Activated naive CD8-positive, alpha-beta T cell treated with anti-CD3 and anti-CD28 coated beads for 36 hours (primary cell): ENCODE results near the gene FRMD4B. TPM values are rescaled to one million over a fixed set of nuclear protein-coding genes. Genes with fewer than 3 reads are reported as not detected.

Source experiments
- DNase-seq: peaks from one replicate; pipeline ENCODE4 v3.0.0; 2021
- H3K27ac Mint-ChIP-seq: one replicate; pipeline ENCODE4 v1.8.0; 2022; ENCODE audit warnings: mild to moderate bottlenecking, moderate library complexity, mixed read lengths
- H3K27me3 Mint-ChIP-seq: one replicate; pipeline ENCODE4 v1.8.0; 2022; ENCODE audit warnings: mild to moderate bottlenecking, mixed read lengths
- H3K36me3 Mint-ChIP-seq: one replicate; pipeline ENCODE4 v1.8.0; 2021; ENCODE audit warnings: mild to moderate bottlenecking, mixed read lengths
- H3K4me1 Mint-ChIP-seq: one replicate; pipeline ENCODE4 v1.8.0; 2021; ENCODE audit warnings: mixed read lengths
- H3K4me3 Mint-ChIP-seq: one replicate; pipeline ENCODE4 v1.8.0; 2022; ENCODE audit warnings: mild to moderate bottlenecking, moderate library complexity, mixed read lengths
- H3K9me3 Mint-ChIP-seq: one replicate; pipeline ENCODE4 v1.8.0; 2022; ENCODE audit warnings: mixed read lengths
- total RNA-seq, 2 experiments: library from RNA; stranded (reverse); gene quantifications; one replicate each; pipeline ENCODE4 v1.2.3, GENCODE V29; 2021

FRMD4B gene
- total RNA-seq, 2 experiments from 2014 or later = 6.1 to 7.1 TPM

DNA sequence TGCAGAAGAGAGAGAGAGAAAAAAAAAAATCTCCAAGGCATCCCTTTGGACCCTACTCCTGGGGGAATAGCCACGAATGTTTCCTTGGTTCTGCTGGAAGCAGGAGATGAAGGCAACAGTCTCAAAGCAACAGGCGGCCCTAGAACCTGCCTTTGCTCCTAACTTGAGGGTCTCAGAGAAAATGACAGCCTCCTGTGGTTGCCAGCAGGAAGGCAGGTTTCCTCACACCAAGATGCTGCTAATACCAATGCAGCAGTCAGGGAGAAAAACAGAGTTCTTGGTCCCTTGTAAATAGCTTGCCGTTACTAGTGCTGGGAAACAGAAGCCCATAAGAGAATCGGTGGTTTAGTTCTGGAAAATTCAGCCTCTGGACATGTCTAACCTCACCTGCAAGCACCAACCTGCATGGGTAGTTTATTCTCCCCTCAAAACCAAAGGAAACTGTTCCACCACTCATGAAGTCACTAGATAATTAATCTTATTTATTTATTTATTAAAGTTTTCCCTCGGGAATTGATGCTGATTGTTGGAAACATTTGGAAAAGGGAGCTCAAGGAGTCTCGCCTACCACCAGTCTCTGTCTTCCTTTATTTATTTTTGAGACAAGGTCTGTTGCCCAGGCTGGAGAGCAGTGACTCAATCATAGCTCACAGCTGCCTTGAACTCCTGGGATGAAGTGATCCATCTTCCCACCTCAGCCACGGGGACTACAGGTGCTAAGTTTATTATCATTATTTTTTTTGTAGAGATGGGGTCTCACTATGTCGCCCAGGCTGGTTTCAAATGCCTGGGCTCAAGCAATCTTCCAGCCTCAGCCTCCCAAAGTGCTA is 883 bp upstream of the FRMD4B start:
- peaks cover 80% of the 10 kb centered on the region for H3K27me3 Mint-ChIP-seq
- no peaks in the 10 kb centered on the region for H3K36me3 Mint-ChIP-seq
- H3K4me3 Mint-ChIP-seq = peak overlapping the region; percentile 65
- DNase-seq = no peak
- no peaks in the 10 kb centered on the region for H3K9me3 Mint-ChIP-seq
- H3K4me1 Mint-ChIP-seq = peaks cover 4% of the 10 kb centered on the region
- H3K27ac Mint-ChIP-seq = no peak overlapping the region

GRCh38 chr3:69385123-69385722 is 665 bp downstream of the FRMD4B start:
- no peak for DNase-seq
- Mint-ChIP-seq H3K9me3 (no peaks in the 10 kb centered on the region), H3K36me3 (no peaks in the 10 kb centered on the region), H3K27me3 (peaks cover 70% of the 10 kb centered on the region), H3K27ac (no peak overlapping the region), H3K4me3 (peak overlapping the region; percentile 65), H3K4me1 (peaks cover 4% of the 10 kb centered on the region)

- H3K36me3 Mint-ChIP-seq = no peaks in the 10 kb centered on the region
- DNase-seq = no peak
- peaks cover 67% of the 10 kb centered on the region for H3K27me3 Mint-ChIP-seq
- H3K27ac Mint-ChIP-seq = no peak overlapping the region
- H3K4me3 Mint-ChIP-seq = no peak overlapping the region
- H3K9me3 Mint-ChIP-seq = no peaks in the 10 kb centered on the region
- H3K4me1 Mint-ChIP-seq = peaks cover 4% of the 10 kb centered on the region
Measured at GRCh38 chr3:69384326-69384725, 1.6 kb downstream of the FRMD4B start.

DNA sequence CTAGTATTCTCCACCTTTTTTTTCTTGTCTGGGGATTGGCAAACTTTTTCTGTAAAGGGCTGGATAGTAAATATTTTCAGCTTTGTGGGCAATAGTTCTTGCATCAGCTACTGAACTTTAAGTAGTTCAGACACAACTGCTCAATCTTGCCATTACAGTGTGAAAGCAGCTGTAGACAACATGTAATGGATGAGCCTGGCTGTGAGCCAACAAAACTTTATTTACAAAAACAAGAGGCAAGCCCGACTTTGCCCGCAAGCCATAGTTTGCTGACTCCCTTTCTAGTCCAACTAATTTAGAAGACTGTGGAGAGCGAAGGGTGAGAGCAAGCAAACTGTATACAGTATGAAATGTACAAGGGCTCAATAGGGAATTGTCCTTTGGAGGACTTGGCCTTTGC is 6.2 kb downstream of the FRMD4B start:
- no peaks in the 10 kb centered on the region for H3K36me3 Mint-ChIP-seq
- H3K27me3 Mint-ChIP-seq = peaks cover 37% of the 10 kb centered on the region
- no peak for DNase-seq
- H3K9me3 Mint-ChIP-seq = no peaks in the 10 kb centered on the region
- no peak overlapping the region for H3K4me3 Mint-ChIP-seq
- H3K27ac Mint-ChIP-seq = no peak overlapping the region
- no peaks in the 10 kb centered on the region for H3K4me1 Mint-ChIP-seq

DNA sequence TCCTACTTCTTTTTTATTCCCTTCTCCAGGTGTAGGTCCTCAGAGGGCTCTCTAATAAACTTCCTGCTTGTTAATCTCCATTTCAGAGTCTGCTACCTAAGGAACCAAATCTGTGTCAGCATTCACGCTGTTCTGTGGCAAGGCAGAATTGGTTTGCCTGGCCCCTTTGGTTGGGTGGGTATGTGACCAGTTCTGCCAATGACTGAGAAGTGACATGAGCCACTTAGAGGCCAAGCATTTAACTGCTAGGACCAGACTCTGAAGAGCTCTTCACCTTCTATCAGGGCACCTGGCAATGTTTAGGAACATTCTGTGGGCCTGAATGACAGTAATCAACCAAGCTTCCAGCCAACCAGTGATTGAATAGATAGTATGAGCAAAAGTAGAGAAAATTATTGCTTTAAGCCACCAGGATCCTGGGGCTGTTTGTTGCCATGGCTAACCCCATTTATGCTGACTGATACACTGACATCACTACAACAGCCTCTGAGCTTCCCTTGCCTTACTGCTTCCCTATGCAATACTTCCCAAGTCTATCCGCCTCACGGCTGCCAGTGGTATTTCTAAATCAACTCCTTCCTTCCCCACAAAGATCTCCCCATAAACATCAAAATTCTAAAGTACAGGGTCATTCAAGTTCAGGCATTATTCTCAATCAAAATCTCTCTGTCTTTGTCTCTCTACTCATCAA is 7.6 kb downstream of the FRMD4B start:
- Mint-ChIP-seq H3K4me1 (no peaks in the 10 kb centered on the region), H3K27ac (no peak overlapping the region), H3K36me3 (no peaks in the 10 kb centered on the region), H3K9me3 (no peaks in the 10 kb centered on the region), H3K27me3 (peaks cover 23% of the 10 kb centered on the region), H3K4me3 (no peak overlapping the region)
- DNase-seq = no peak

GRCh38 chr3:69377262-69377661 is 8.6 kb downstream of the FRMD4B start:
- Mint-ChIP-seq H3K36me3 (no peaks in the 10 kb centered on the region), H3K9me3 (no peaks in the 10 kb centered on the region), H3K27ac (no peak overlapping the region), H3K4me1 (no peaks in the 10 kb centered on the region), H3K27me3 (peaks cover 19% of the 10 kb centered on the region), H3K4me3 (no peak overlapping the region)
- DNase-seq = no peak

DNA sequence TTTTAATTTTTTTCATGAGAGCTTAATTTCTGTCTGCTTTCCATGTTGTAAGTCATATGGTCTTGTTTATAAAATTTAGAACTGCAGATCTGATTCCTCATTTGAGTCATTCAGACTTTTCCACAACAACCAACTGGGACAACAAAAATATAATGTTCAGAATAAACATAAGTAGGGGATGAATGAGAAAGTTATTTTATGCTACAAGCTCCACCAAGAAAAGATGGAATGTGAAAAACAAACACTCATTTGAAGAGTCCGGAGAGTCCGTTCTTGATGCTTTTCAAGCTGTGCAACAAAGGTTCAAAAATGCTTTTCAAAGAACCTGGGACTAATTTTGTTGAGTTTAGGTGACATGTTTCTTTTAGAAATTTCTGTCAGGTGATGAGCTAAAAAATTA is 9.2 kb downstream of the FRMD4B start:
- no peak overlapping the region for H3K27ac Mint-ChIP-seq
- no peak for DNase-seq
- H3K4me3 Mint-ChIP-seq = no peak overlapping the region
- peaks cover 19% of the 10 kb centered on the region for H3K27me3 Mint-ChIP-seq
- H3K9me3 Mint-ChIP-seq = no peaks in the 10 kb centered on the region
- H3K36me3 Mint-ChIP-seq = no peaks in the 10 kb centered on the region
- no peaks in the 10 kb centered on the region for H3K4me1 Mint-ChIP-seq

DNA sequence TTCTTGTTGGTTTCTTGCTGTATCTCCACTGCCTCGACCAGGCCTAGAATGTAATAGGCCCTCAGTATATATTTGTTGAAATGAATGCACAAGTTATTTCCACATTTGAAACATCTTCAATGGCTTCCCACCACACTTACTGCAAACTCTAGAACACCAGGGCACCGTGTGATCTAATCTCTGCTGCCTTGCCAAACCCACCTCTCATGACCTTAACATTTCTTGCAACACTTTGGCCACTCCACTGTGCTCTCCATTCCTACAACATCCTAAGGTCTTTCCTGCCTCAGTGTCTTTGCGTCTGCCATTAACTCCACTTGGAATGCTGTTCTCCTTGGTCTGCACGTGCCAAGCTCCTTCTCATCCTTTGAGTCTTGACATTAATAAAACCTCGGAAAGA is 14.1 kb downstream of the FRMD4B start:
- Mint-ChIP-seq H3K4me3 (no peak overlapping the region), H3K4me1 (peaks cover 21% of the 10 kb centered on the region), H3K27me3 (peaks cover 19% of the 10 kb centered on the region), H3K36me3 (no peaks in the 10 kb centered on the region), H3K9me3 (no peaks in the 10 kb centered on the region), H3K27ac (no peak overlapping the region)
- no peak for DNase-seq

DNA sequence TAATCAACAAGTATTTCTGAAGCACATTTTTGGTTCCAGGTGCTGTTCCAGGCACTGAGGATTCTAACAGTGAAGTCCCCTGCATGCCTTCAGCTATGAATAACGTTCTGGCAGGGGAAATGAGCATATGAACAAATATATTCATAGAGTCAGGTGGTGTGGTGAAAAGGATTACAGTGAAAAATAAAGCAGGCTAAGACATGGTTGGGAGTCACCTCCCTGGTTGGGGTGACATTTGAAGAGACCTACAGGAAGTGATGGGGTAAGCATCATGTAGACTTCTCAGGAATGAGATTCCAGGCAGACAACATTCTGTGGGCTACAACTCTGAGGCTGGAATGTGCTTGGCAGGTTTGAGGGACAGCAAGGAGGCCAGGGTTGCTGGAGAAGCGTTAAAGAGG is 15.0 kb downstream of the FRMD4B start:
- Mint-ChIP-seq H3K36me3 (no peaks in the 10 kb centered on the region), H3K9me3 (no peaks in the 10 kb centered on the region), H3K27ac (no peak overlapping the region), H3K4me3 (no peak overlapping the region), H3K4me1 (peaks cover 21% of the 10 kb centered on the region), H3K27me3 (peaks cover 15% of the 10 kb centered on the region)
- no peak for DNase-seq

DNA sequence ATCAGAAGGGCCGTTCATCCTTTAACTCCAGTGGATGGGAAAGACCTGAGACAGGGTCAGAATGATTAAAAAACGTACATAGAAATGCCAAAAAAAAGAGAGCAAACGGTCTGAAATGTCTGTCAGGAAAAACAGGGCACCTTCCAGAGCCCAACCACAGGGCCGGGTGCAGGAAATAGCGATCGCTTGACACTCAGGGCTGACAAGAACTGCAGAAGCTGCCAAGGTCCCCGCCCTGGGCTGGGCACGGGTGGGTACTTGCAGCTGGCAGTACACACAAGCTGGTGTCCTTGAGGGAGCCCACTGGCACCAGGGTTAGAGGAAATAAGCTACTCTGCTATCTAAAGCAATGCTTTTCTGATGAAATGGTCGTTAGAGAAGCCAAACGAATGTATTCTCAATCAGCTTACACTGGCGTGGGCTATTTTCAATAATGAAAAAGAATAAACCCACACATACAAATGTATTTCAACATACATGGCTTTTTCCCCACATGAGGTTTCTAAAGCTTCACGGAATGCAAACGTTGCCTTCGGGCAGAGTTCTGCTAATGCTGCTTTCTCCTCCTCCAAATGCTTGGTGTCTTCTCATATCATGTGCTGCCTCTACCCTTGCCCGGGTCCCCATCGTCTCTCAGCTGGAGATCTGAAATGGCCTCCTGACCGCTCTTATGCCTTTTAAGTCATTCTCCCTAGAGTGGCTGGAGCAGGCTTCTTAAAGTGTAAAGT is 15.6 kb downstream of the FRMD4B start:
- Mint-ChIP-seq H3K4me3 (no peak overlapping the region), H3K9me3 (no peaks in the 10 kb centered on the region), H3K27me3 (peaks cover 15% of the 10 kb centered on the region), H3K4me1 (peaks cover 21% of the 10 kb centered on the region), H3K27ac (no peak overlapping the region), H3K36me3 (no peaks in the 10 kb centered on the region)
- no peak for DNase-seq

GRCh38 chr3:69368129-69368741 is 17.7 kb downstream of the FRMD4B start:
- H3K27ac Mint-ChIP-seq = no peak overlapping the region
- no peak overlapping the region for H3K4me3 Mint-ChIP-seq
- peak; percentile 26 for DNase-seq
- peaks cover 21% of the 10 kb centered on the region for H3K4me1 Mint-ChIP-seq
- no peaks in the 10 kb centered on the region for H3K9me3 Mint-ChIP-seq
- H3K27me3 Mint-ChIP-seq = peaks cover 14% of the 10 kb centered on the region
- H3K36me3 Mint-ChIP-seq = no peaks in the 10 kb centered on the region

GRCh38 chr3:69367586-69367985 is 18.3 kb downstream of the FRMD4B start:
- Mint-ChIP-seq H3K4me1 (peaks cover 21% of the 10 kb centered on the region), H3K9me3 (no peaks in the 10 kb centered on the region), H3K4me3 (no peak overlapping the region), H3K27ac (no peak overlapping the region), H3K36me3 (no peaks in the 10 kb centered on the region), H3K27me3 (peaks cover 13% of the 10 kb centered on the region)
- DNase-seq = no peak

GRCh38 chr3:69364354-69364753 is 21.5 kb downstream of the FRMD4B start:
- no peaks in the 10 kb centered on the region for H3K36me3 Mint-ChIP-seq
- H3K4me1 Mint-ChIP-seq = peaks cover 9% of the 10 kb centered on the region
- H3K4me3 Mint-ChIP-seq = no peak overlapping the region
- no peaks in the 10 kb centered on the region for H3K9me3 Mint-ChIP-seq
- H3K27ac Mint-ChIP-seq = no peak overlapping the region
- DNase-seq = no peak
- peaks cover 18% of the 10 kb centered on the region for H3K27me3 Mint-ChIP-seq

- no peaks in the 10 kb centered on the region for H3K36me3 Mint-ChIP-seq
- H3K4me3 Mint-ChIP-seq = no peak overlapping the region
- no peak for DNase-seq
- no peaks in the 10 kb centered on the region for H3K9me3 Mint-ChIP-seq
- no peaks in the 10 kb centered on the region for H3K4me1 Mint-ChIP-seq
- H3K27ac Mint-ChIP-seq = no peak overlapping the region
- H3K27me3 Mint-ChIP-seq = peaks cover 18% of the 10 kb centered on the region
Measured at GRCh38 chr3:69360690-69361089, 25.2 kb downstream of the FRMD4B start.

DNA sequence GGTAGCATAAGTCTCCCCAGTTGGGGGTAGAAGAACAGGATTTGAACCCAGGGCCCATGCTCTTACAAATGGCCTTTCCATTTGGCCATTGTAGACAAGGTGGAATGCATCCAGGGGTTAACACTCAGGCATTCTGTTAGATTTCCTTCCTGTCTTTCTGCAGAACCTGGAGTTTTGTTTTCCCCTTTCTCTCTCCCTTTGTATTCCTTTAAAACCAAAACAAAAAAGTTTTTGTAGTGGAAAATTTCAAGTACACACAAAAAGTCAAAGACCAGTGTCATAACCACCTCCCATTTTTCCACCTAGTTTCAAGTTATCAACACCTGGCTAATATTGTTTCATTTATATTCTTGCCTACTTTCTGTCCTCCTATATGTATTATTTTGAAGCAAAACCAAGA is 26.0 kb downstream of the FRMD4B start:
- no peaks in the 10 kb centered on the region for H3K9me3 Mint-ChIP-seq
- H3K4me1 Mint-ChIP-seq = no peaks in the 10 kb centered on the region
- peaks cover 19% of the 10 kb centered on the region for H3K27me3 Mint-ChIP-seq
- H3K27ac Mint-ChIP-seq = no peak overlapping the region
- H3K36me3 Mint-ChIP-seq = no peaks in the 10 kb centered on the region
- H3K4me3 Mint-ChIP-seq = no peak overlapping the region
- DNase-seq = no peak
